ENCODE results near the gene MANBA. TPM values are rescaled to one million over a fixed set of nuclear protein-coding genes. Genes with fewer than 3 reads are reported as not detected.

The MANBA gene
- total RNA-seq, 1 experiment from 2014 or later, result 4.0 TPM

- CTCF ChIA-PET, result no interaction called here
- no peak overlapping the region for H3K27ac ChIP-seq (ENCODE audit: low read depth, low read length, poor library complexity, severe bottlenecking)
- DNase-seq (ENCODE audit: low spot score), result no peak
Measured at GRCh38 chr4:102598086-102598761, 162.5 kb downstream of the MANBA start.

DNA sequence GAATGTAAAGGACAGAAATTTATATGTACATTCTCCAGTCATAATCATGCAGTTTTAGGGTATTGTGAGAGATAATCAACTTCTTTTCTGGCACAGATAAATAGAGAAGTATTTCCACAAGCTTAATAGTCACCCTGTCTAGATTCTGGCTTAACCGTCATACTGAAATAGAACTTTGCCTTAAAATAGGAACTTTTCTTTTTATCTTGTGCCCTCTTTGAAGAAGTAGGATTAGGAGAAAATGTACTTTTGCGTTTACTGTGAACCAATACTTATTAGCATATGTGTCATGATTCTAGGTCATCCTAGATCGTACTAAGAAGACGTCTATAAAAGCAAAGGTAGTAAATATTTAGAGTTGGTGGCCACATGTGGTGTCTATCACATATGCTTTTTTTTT, 164.2 kb downstream of the MANBA start:
- no peak for DNase-seq (ENCODE audit: low spot score)
- ChIA-PET CTCF (no interaction called here), POLR2A (ENCODE audit: low non-redundant PET) (interaction anchor here (0.6 kb wide), 1 partner anchor 142 kb away, joined by 4 read pairs; no protein-coding TSS in a partner anchor)
- H3K9me3 ChIP-seq (ENCODE audit: low read depth, low read length, poor library complexity, severe bottlenecking), result no peaks in the 10 kb centered on the region
- TF ChIP-seq, protein P1, sequence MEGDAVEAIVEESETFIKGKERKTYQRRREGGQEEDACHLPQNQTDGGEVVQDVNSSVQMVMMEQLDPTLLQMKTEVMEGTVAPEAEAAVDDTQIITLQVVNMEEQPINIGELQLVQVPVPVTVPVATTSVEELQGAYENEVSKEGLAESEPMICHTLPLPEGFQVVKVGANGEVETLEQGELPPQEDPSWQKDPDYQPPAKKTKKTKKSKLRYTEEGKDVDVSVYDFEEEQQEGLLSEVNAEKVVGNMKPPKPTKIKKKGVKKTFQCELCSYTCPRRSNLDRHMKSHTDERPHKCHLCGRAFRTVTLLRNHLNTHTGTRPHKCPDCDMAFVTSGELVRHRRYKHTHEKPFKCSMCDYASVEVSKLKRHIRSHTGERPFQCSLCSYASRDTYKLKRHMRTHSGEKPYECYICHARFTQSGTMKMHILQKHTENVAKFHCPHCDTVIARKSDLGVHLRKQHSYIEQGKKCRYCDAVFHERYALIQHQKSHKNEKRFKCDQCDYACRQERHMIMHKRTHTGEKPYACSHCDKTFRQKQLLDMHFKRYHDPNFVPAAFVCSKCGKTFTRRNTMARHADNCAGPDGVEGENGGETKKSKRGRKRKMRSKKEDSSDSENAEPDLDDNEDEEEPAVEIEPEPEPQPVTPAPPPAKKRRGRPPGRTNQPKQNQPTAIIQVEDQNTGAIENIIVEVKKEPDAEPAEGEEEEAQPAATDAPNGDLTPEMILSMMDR (conservative IDR thresholded peaks at IDR 0.05; ENCODE audit: low read depth, low read length), result no peak
- no peak for TF ChIP-seq EZH2 (IDR thresholded peaks at IDR 0.05; ENCODE audit: borderline replicate concordance, low read depth, low read length, poor library complexity, severe bottlenecking)
- no peak overlapping the region for H3K4me3 ChIP-seq (ENCODE audit: low read depth, low read length, poor library complexity, severe bottlenecking)
- no TSS peak for BruUV-seq (replicated peaks)
- peaks cover 4% of the 10 kb centered on the region for H3K36me3 ChIP-seq (ENCODE audit: insufficient read depth, low read length, poor library complexity, severe bottlenecking)
- no peaks in the 10 kb centered on the region for H3K4me1 ChIP-seq (ENCODE audit: insufficient read depth, low read length, poor library complexity, severe bottlenecking)
- H3K27ac ChIP-seq (ENCODE audit: low read depth, low read length, poor library complexity, severe bottlenecking), result no peak overlapping the region
- intact Hi-C loops (cut with micrococcal nuclease; ENCODE audit: unreplicated experiment), result no loop called here
- no peaks in the 10 kb centered on the region for H3K27me3 ChIP-seq (replicated peaks; ENCODE audit: insufficient read depth, low read depth, low read length, poor library complexity)

More at GRCh38 chr4:102598086-102598761, 162.5 kb downstream of the MANBA start:
- Histone ChIP-seq H3K4me3 (ENCODE audit: low read depth, low read length, poor library complexity, severe bottlenecking) (no peak overlapping the region), H3K36me3 (ENCODE audit: insufficient read depth, low read length, poor library complexity, severe bottlenecking) (peaks cover 4% of the 10 kb centered on the region), H3K9me3 (ENCODE audit: low read depth, low read length, poor library complexity, severe bottlenecking) (no peaks in the 10 kb centered on the region), H3K27me3 (replicated peaks; ENCODE audit: insufficient read depth, low read depth, low read length, poor library complexity) (no peaks in the 10 kb centered on the region), H3K4me1 (ENCODE audit: insufficient read depth, low read length, poor library complexity, severe bottlenecking) (no peaks in the 10 kb centered on the region)
- intact Hi-C loops (cut with micrococcal nuclease; ENCODE audit: unreplicated experiment), result no loop called here
- BruUV-seq (replicated peaks), result no TSS peak
- POLR2A ChIA-PET (ENCODE audit: low non-redundant PET), result no interaction called here
- TF ChIP-seq, protein P1 (conservative IDR thresholded peaks at IDR 0.05; ENCODE audit: low read depth, low read length), result no peak
- no peak for TF ChIP-seq EZH2 (IDR thresholded peaks at IDR 0.05; ENCODE audit: borderline replicate concordance, low read depth, low read length, poor library complexity, severe bottlenecking)

DNA sequence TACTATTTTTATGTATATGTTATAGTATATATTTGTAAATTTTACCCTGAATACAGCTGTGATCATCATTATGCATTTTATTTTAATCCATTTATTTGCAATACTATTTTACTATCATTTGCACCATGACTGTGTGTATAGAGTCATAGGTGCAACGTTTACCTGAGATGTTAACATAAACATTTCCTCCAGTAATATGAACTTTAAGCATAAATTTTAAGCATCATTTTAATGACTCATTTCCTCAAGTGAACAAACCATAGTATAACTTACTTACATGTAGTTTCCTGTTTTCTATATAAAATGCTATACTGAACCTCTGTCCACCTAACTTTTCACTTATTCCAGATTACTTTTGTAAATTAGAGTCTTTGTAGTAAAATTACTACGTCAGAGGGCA, 166.8 kb downstream of the MANBA start:
- peaks cover 4% of the 10 kb centered on the region for H3K36me3 ChIP-seq (ENCODE audit: insufficient read depth, low read length, poor library complexity, severe bottlenecking)
- TF ChIP-seq, protein P1 (conservative IDR thresholded peaks at IDR 0.05; ENCODE audit: low read depth, low read length), result no peak
- TF ChIP-seq EZH2 (IDR thresholded peaks at IDR 0.05; ENCODE audit: borderline replicate concordance, low read depth, low read length, poor library complexity, severe bottlenecking), result no peak
- no peak for DNase-seq (ENCODE audit: low spot score)
- POLR2A ChIA-PET (ENCODE audit: low non-redundant PET), result no interaction called here
- no peak overlapping the region for H3K4me3 ChIP-seq (ENCODE audit: low read depth, low read length, poor library complexity, severe bottlenecking)
- H3K27me3 ChIP-seq (replicated peaks; ENCODE audit: insufficient read depth, low read depth, low read length, poor library complexity), result no peaks in the 10 kb centered on the region
- intact Hi-C loops (cut with micrococcal nuclease; ENCODE audit: unreplicated experiment), result no loop called here
- no peaks in the 10 kb centered on the region for H3K4me1 ChIP-seq (ENCODE audit: insufficient read depth, low read length, poor library complexity, severe bottlenecking)
- BruUV-seq (replicated peaks), result no TSS peak
- no peak overlapping the region for H3K27ac ChIP-seq (ENCODE audit: low read depth, low read length, poor library complexity, severe bottlenecking)
- CTCF ChIA-PET, result no interaction called here
- H3K9me3 ChIP-seq (ENCODE audit: low read depth, low read length, poor library complexity, severe bottlenecking), result no peaks in the 10 kb centered on the region
